ENCODE results near the gene SDHC. TPM values are rescaled to one million over a fixed set of nuclear protein-coding genes. Genes with fewer than 3 reads are reported as not detected.

The SDHC gene
- total and polyA plus RNA-seq, 2 experiments from 2014 or later: 17.4 to 211 TPM

Small RNA genes within 50 kb of the gene (small RNA-seq; reads per million reads assigned to genes)
- not detected for gene AL592295.2 (ENCODE audit: low read depth, low replicate concordance)
- gene RNU6-481P (ENCODE audit: low read depth, low replicate concordance): not detected

Other genes with a start within 250 kb of the SDHC start
- not detected in 2 replicates for gene ARHGAP30, start 244.5 kb upstream of the SDHC start, total RNA-seq (2014; rRNA removed; shearing (Covaris generic))
- 0.21 and 0.29 TPM in 2 replicates for gene ARHGAP30, start 244.5 kb upstream of the SDHC start, polyA plus RNA-seq (2016; fragmentation: Nextera tagmentation; extraction: Ambion mirVana)
- 0.54 TPM in 1 of 2 replicates, not detected in the other for gene NECTIN4, start 224.8 kb upstream of the SDHC start, total RNA-seq (2014; rRNA removed; shearing (Covaris generic))
- gene NECTIN4, start 224.8 kb upstream of the SDHC start, polyA plus RNA-seq (2016; fragmentation: Nextera tagmentation; extraction: Ambion mirVana): 0.40 and 0.54 TPM in 2 replicates
- gene KLHDC9, start 216.0 kb upstream of the SDHC start, total RNA-seq (2014; rRNA removed; shearing (Covaris generic)): 3.7 and 5.6 TPM in 2 replicates
- gene KLHDC9, start 216.0 kb upstream of the SDHC start, polyA plus RNA-seq (2016; fragmentation: Nextera tagmentation; extraction: Ambion mirVana): 3.2 and 3.3 TPM in 2 replicates
- gene PFDN2, start 196.3 kb upstream of the SDHC start, total RNA-seq (2014; rRNA removed; shearing (Covaris generic)): 32.4 and 35.9 TPM in 2 replicates
- gene PFDN2, start 196.3 kb upstream of the SDHC start, polyA plus RNA-seq (2016; fragmentation: Nextera tagmentation; extraction: Ambion mirVana): 121 and 125 TPM in 2 replicates
- gene NIT1, start 196.3 kb upstream of the SDHC start, total RNA-seq (2014; rRNA removed; shearing (Covaris generic)): 16.6 and 24.3 TPM in 2 replicates
- gene NIT1, start 196.3 kb upstream of the SDHC start, polyA plus RNA-seq (2016; fragmentation: Nextera tagmentation; extraction: Ambion mirVana): 30.4 and 30.9 TPM in 2 replicates
- gene DEDD, start 181.7 kb upstream of the SDHC start, total RNA-seq (2014; rRNA removed; shearing (Covaris generic)): 30.4 and 36.7 TPM in 2 replicates
- 37.8 and 38.4 TPM in 2 replicates for gene DEDD, start 181.7 kb upstream of the SDHC start, polyA plus RNA-seq (2016; fragmentation: Nextera tagmentation; extraction: Ambion mirVana)
- 42.6 and 86.2 TPM in 2 replicates for gene UFC1, start 160.4 kb upstream of the SDHC start, total RNA-seq (2014; rRNA removed; shearing (Covaris generic))
- 89.5 and 89.6 TPM in 2 replicates for gene UFC1, start 160.4 kb upstream of the SDHC start, polyA plus RNA-seq (2016; fragmentation: Nextera tagmentation; extraction: Ambion mirVana)
- 6.3 and 10.5 TPM in 2 replicates for gene USP21, start 154.9 kb upstream of the SDHC start, total RNA-seq (2014; rRNA removed; shearing (Covaris generic))
- gene USP21, start 154.9 kb upstream of the SDHC start, polyA plus RNA-seq (2016; fragmentation: Nextera tagmentation; extraction: Ambion mirVana): 16.0 and 16.5 TPM in 2 replicates
- 18.8 and 36.2 TPM in 2 replicates for gene PPOX, start 148.0 kb upstream of the SDHC start, total RNA-seq (2014; rRNA removed; shearing (Covaris generic))
- 21.5 and 25.9 TPM in 2 replicates for gene PPOX, start 148.0 kb upstream of the SDHC start, polyA plus RNA-seq (2016; fragmentation: Nextera tagmentation; extraction: Ambion mirVana)
- 33.3 and 34.5 TPM in 2 replicates for gene B4GALT3, start 136.9 kb upstream of the SDHC start, total RNA-seq (2014; rRNA removed; shearing (Covaris generic))
- gene B4GALT3, start 136.9 kb upstream of the SDHC start, polyA plus RNA-seq (2016; fragmentation: Nextera tagmentation; extraction: Ambion mirVana): 30.6 and 31.3 TPM in 2 replicates
- gene ADAMTS4, start 115.3 kb upstream of the SDHC start, total RNA-seq (2014; rRNA removed; shearing (Covaris generic)): 5.9 and 9.8 TPM in 2 replicates
- 5.3 and 7.2 TPM in 2 replicates for gene ADAMTS4, start 115.3 kb upstream of the SDHC start, polyA plus RNA-seq (2016; fragmentation: Nextera tagmentation; extraction: Ambion mirVana)
- gene NDUFS2, start 112.0 kb upstream of the SDHC start, total RNA-seq (2014; rRNA removed; shearing (Covaris generic)): 104 and 125 TPM in 2 replicates
- gene NDUFS2, start 112.0 kb upstream of the SDHC start, polyA plus RNA-seq (2016; fragmentation: Nextera tagmentation; extraction: Ambion mirVana): 135 and 141 TPM in 2 replicates
- not detected in 2 replicates for gene FCER1G, start 99.1 kb upstream of the SDHC start, total RNA-seq (2014; rRNA removed; shearing (Covaris generic))
- gene FCER1G, start 99.1 kb upstream of the SDHC start, polyA plus RNA-seq (2016; fragmentation: Nextera tagmentation; extraction: Ambion mirVana): 0.49 TPM in 1 of 2 replicates, not detected in the other
- gene APOA2, start 90.8 kb upstream of the SDHC start, total RNA-seq (2014; rRNA removed; shearing (Covaris generic)): not detected in 2 replicates
- not detected in 2 replicates for gene APOA2, start 90.8 kb upstream of the SDHC start, polyA plus RNA-seq (2016; fragmentation: Nextera tagmentation; extraction: Ambion mirVana)
- 6.5 and 19.1 TPM in 2 replicates for gene TOMM40L, start 88.3 kb upstream of the SDHC start, total RNA-seq (2014; rRNA removed; shearing (Covaris generic))
- gene TOMM40L, start 88.3 kb upstream of the SDHC start, polyA plus RNA-seq (2016; fragmentation: Nextera tagmentation; extraction: Ambion mirVana): 5.7 and 5.8 TPM in 2 replicates
- gene NR1I3, start 76.2 kb upstream of the SDHC start, total RNA-seq (2014; rRNA removed; shearing (Covaris generic)): not detected in 2 replicates
- 0.70 TPM in 1 of 2 replicates, not detected in the other for gene NR1I3, start 76.2 kb upstream of the SDHC start, polyA plus RNA-seq (2016; fragmentation: Nextera tagmentation; extraction: Ambion mirVana)
- not detected in 2 replicates for gene PCP4L1, start 55.6 kb upstream of the SDHC start, total RNA-seq (2014; rRNA removed; shearing (Covaris generic))
- gene PCP4L1, start 55.6 kb upstream of the SDHC start, polyA plus RNA-seq (2016; fragmentation: Nextera tagmentation; extraction: Ambion mirVana): not detected in 2 replicates
- 0.11 TPM in 1 of 2 replicates, not detected in the other for gene MPZ, start 4.4 kb upstream of the SDHC start, total RNA-seq (2014; rRNA removed; shearing (Covaris generic))
- not detected in 2 replicates for gene MPZ, start 4.4 kb upstream of the SDHC start, polyA plus RNA-seq (2016; fragmentation: Nextera tagmentation; extraction: Ambion mirVana)
- gene CFAP126, start 53.5 kb downstream of the SDHC start, total RNA-seq (2014; rRNA removed; shearing (Covaris generic)): not detected in 2 replicates
- not detected in 2 replicates for gene CFAP126, start 53.5 kb downstream of the SDHC start, polyA plus RNA-seq (2016; fragmentation: Nextera tagmentation; extraction: Ambion mirVana)
- gene FCGR2A, start 191.1 kb downstream of the SDHC start, total RNA-seq (2014; rRNA removed; shearing (Covaris generic)): not detected in 2 replicates
- gene FCGR2A, start 191.1 kb downstream of the SDHC start, polyA plus RNA-seq (2016; fragmentation: Nextera tagmentation; extraction: Ambion mirVana): not detected in 2 replicates
- gene HSPA6, start 210.2 kb downstream of the SDHC start, total RNA-seq (2014; rRNA removed; shearing (Covaris generic)): not detected in 2 replicates
- 0.13 and 0.23 TPM in 2 replicates for gene HSPA6, start 210.2 kb downstream of the SDHC start, polyA plus RNA-seq (2016; fragmentation: Nextera tagmentation; extraction: Ambion mirVana)
- gene FCGR3A, start 235.4 kb downstream of the SDHC start, total RNA-seq (2014; rRNA removed; shearing (Covaris generic)): not detected in 2 replicates
- gene FCGR3A, start 235.4 kb downstream of the SDHC start, polyA plus RNA-seq (2016; fragmentation: Nextera tagmentation; extraction: Ambion mirVana): not detected in 2 replicates

All from GM23248 (cell line).